Measurements from ENCODE around the gene GARIN5A. TPM values are rescaled to one million over a fixed set of nuclear protein-coding genes. Genes with fewer than 3 reads are reported as not detected.

Gene GARIN5A
- total RNA-seq, 1 experiment from 2014 or later = 2.0 TPM

GRCh38 chr19:50489461-50490011 is 12.9 kb upstream of the GARIN5A start:
- TF ChIP-seq SIN3A (IDR thresholded peaks at IDR 0.05; ENCODE audit: borderline replicate concordance, insufficient read depth, low read depth, low read length) (no peak), TCF7L2 (IDR thresholded peaks at IDR 0.05; ENCODE audit: low read depth, low read length) (no peak), CTCF (IDR thresholded peaks at IDR 0.05) (no peak), REST (IDR thresholded peaks at IDR 0.05; ENCODE audit: insufficient read depth in 1 of 2, low read depth in 2 of 2, low read length in 1 of 2) (no peak), POLR2AphosphoS5 (IDR thresholded peaks at IDR 0.05; ENCODE audit: low read depth, low read length) (no peak)
- ChIA-PET CTCF (interaction anchor here (0.9 kb wide), 1 partner anchor 290 kb away, joined by 3 read pairs; no protein-coding TSS in a partner anchor), POLR2A (interaction anchor here (0.6 kb wide), 1 partner anchor 20 kb away, joined by 8 read pairs; no protein-coding TSS in a partner anchor)
- Histone ChIP-seq H3K27me3 (ENCODE audit: control insufficient read depth, insufficient read depth, low read length) (no peaks in the 10 kb centered on the region), H3K27ac (ENCODE audit: low read length) (no peak overlapping the region), H3K4me3 (ENCODE audit: low read depth in 2 of 2, low read length in 2 of 2) (no peak overlapping the region), H3K9me3 (ENCODE audit: control insufficient read depth, insufficient read depth, low read depth, low read length) (no peaks in the 10 kb centered on the region; the same call in 1 of the 2 replicates), H3K36me3 (ENCODE audit: control insufficient read depth, insufficient read depth, low read length) (no peaks in the 10 kb centered on the region), H3K4me1 (ENCODE audit: control insufficient read depth, insufficient read depth, low read length) (no peaks in the 10 kb centered on the region)
- ATAC-seq (no peak), DNase-seq (ENCODE audit: low read depth, low spot score) (no peak)
- intact Hi-C loops (cut with micrococcal nuclease; ENCODE audit: unreplicated experiment) (no loop called here), in situ Hi-C loops (cut with HindIII; ENCODE audit: low pct_unique_long_range_greater_than_20kb, low sequenced_read_pairs) (no loop called here)
- no TSS peak for BruUV-seq (replicated peaks)

GRCh38 chr19:50488389-50489194 is 11.9 kb upstream of the GARIN5A start:
- ChIA-PET POLR2A (no interaction called here), CTCF (interaction anchor here (0.7 kb wide), 1 partner anchor 160 kb away, joined by 5 read pairs; the partner anchor contains the start of gene KCNC3)
- no peak for TF ChIP-seq SIN3A (IDR thresholded peaks at IDR 0.05; ENCODE audit: borderline replicate concordance, insufficient read depth, low read depth, low read length)
- no peak for TF ChIP-seq TCF7L2 (IDR thresholded peaks at IDR 0.05; ENCODE audit: low read depth, low read length)
- no peak for TF ChIP-seq POLR2AphosphoS5 (IDR thresholded peaks at IDR 0.05; ENCODE audit: low read depth, low read length)
- no peak for TF ChIP-seq CTCF (IDR thresholded peaks at IDR 0.05)
- no peak for TF ChIP-seq REST (IDR thresholded peaks at IDR 0.05; ENCODE audit: insufficient read depth in 1 of 2, low read depth in 2 of 2, low read length in 1 of 2)
- Histone ChIP-seq H3K27me3 (ENCODE audit: control insufficient read depth, insufficient read depth, low read length) (no peaks in the 10 kb centered on the region), H3K4me3 (ENCODE audit: low read depth in 2 of 2, low read length in 2 of 2) (no peak overlapping the region), H3K9me3 (ENCODE audit: control insufficient read depth, insufficient read depth, low read depth, low read length) (no peaks in the 10 kb centered on the region; the same call in 1 of the 2 replicates), H3K4me1 (ENCODE audit: control insufficient read depth, insufficient read depth, low read length) (no peaks in the 10 kb centered on the region), H3K27ac (ENCODE audit: low read length) (no peak overlapping the region), H3K36me3 (ENCODE audit: control insufficient read depth, insufficient read depth, low read length) (no peaks in the 10 kb centered on the region)
- no peak for DNase-seq (ENCODE audit: low read depth, low spot score)
- in situ Hi-C loops (cut with HindIII; ENCODE audit: low pct_unique_long_range_greater_than_20kb, low sequenced_read_pairs) (no loop called here), intact Hi-C loops (cut with micrococcal nuclease; ENCODE audit: unreplicated experiment) (no loop called here)
- no TSS peak for BruUV-seq (replicated peaks)
- no peak for ATAC-seq

Data from Panc1 (cell line).